CD14-positive monocyte (primary cell): ENCODE data around the gene ARHGAP15. TPM values are rescaled to one million over a fixed set of nuclear protein-coding genes. Genes with fewer than 3 reads are reported as not detected.

Experiments
- DNase-seq, 3 donors: peaks; one replicate each; pipeline ENCODE4 v3.0.0-alpha.2; 2011 to 2022
- H2AFZ ChIP-seq: 2 replicates; pipeline ENCODE4 v1.6.0; 2012; ENCODE audit warnings: mild to moderate bottlenecking, low read depth, low read length, inconsistent platforms; ENCODE audit not compliant: insufficient read depth, poor library complexity, severe bottlenecking
- H3K27ac ChIP-seq, 2 donors: 1 replicate in 1 of 2; 2 replicates in 1 of 2; pipeline ENCODE4 v1.5.1; 2012 to 2013; ENCODE audit warnings: low read length in 2 of 2, control low read depth in 1 of 2, inconsistent platforms in 1 of 2, low read depth in 1 of 2, mild to moderate bottlenecking in 1 of 2
- H3K27me3 ChIP-seq, 2 donors: one replicate each; pipeline versions ENCODE4 v1.6.0 to v1.6.1; 2011 to 2013; ENCODE audit warnings: low read length in 2 of 2; ENCODE audit not compliant: control insufficient read depth in 2 of 2, insufficient read depth in 2 of 2
- H3K36me3 ChIP-seq, 2 donors: replicated peaks in 1 of 2; 1 replicate in 1 of 2; 2 replicates in 1 of 2; pipeline versions ENCODE4 v1.5.1 to v1.6.1; 2012 to 2013; ENCODE audit warnings: low read length in 2 of 2, control low read depth in 1 of 2, inconsistent platforms in 1 of 2, mild to moderate bottlenecking in 1 of 2; ENCODE audit not compliant: insufficient read depth in 2 of 2, control insufficient read depth in 1 of 2
- H3K4me1 ChIP-seq, 2 donors: 1 replicate in 1 of 2; 2 replicates in 1 of 2; pipeline versions ENCODE4 v1.5.1 to v1.6.1; 2012 to 2013; ENCODE audit warnings: low read length in 2 of 2, control low read depth in 1 of 2, inconsistent platforms in 1 of 2, mild to moderate bottlenecking in 1 of 2, moderate library complexity in 1 of 2; ENCODE audit not compliant: insufficient read depth in 2 of 2, control insufficient read depth in 1 of 2
- H3K4me2 ChIP-seq: replicated peaks from 2 replicates; pipeline ENCODE3; 2012; ENCODE audit warnings: low read length, moderate library complexity, mild to moderate bottlenecking; ENCODE audit not compliant: poor library complexity, severe bottlenecking; ENCODE audit errors: extremely low read depth
- H3K4me3 ChIP-seq, 3 experiments: fragments of 200-600 bp in 1 of 3; sonication (generic) in 1 of 3; replicated peaks in 1 of 3; 1 replicate in 2 of 3; 2 replicates in 1 of 3; pipeline ENCODE4 v1.5.1; 2011 to 2013; ENCODE audit warnings: low read length in 3 of 3, mild to moderate bottlenecking in 3 of 3, control low read depth in 2 of 3, low read depth in 2 of 3, inconsistent platforms in 1 of 3, moderate library complexity in 1 of 3
- H3K79me2 ChIP-seq: 2 replicates; pipeline ENCODE4 v1.6.0; 2012; ENCODE audit warnings: mild to moderate bottlenecking, control low read depth, inconsistent platforms, low read length, moderate library complexity; ENCODE audit not compliant: insufficient read depth
- H3K9ac ChIP-seq: 2 replicates; pipeline ENCODE4 v1.6.0; 2017; ENCODE audit warnings: low read length, mild to moderate bottlenecking; ENCODE audit not compliant: insufficient read depth, poor library complexity, severe bottlenecking
- H3K9me3 ChIP-seq, 2 donors: replicated peaks in 1 of 2; 1 replicate in 1 of 2; 2 replicates in 1 of 2; pipeline versions ENCODE4 v1.5.1 to v1.6.1; 2012 to 2013; ENCODE audit warnings: low read length in 2 of 2, control low read depth in 1 of 2; ENCODE audit not compliant: control insufficient read depth in 1 of 2, insufficient read depth in 1 of 2
- H4K20me1 ChIP-seq: 2 replicates; pipeline ENCODE4 v1.6.0; 2012; ENCODE audit warnings: mild to moderate bottlenecking, low read length, control low read depth, moderate library complexity; ENCODE audit not compliant: insufficient read depth
- H3K27ac Mint-ChIP-seq, 7 donors: one replicate each; pipeline ENCODE4 v1.8.0; 2020; ENCODE audit warnings: mild to moderate bottlenecking in 7 of 7, mixed read lengths in 7 of 7, moderate library complexity in 6 of 7, inconsistent platforms in 2 of 7
- H3K27me3 Mint-ChIP-seq, 3 donors: one replicate each; pipeline ENCODE4 v1.8.0; 2021 to 2022; ENCODE audit warnings: low read depth in 3 of 3, mild to moderate bottlenecking in 3 of 3, mixed read lengths in 3 of 3, moderate library complexity in 3 of 3, inconsistent platforms in 1 of 3
- H3K36me3 Mint-ChIP-seq, 2 donors: one replicate each; pipeline ENCODE4 v1.8.0; 2020; ENCODE audit warnings: mixed read lengths in 2 of 2, inconsistent platforms in 1 of 2, mild to moderate bottlenecking in 1 of 2
- H3K4me1 Mint-ChIP-seq: one replicate; pipeline ENCODE4 v1.8.0; 2020; ENCODE audit warnings: mild to moderate bottlenecking, mixed read lengths
- H3K4me3 Mint-ChIP-seq, 2 donors: one replicate each; pipeline ENCODE4 v1.8.0; 2020; ENCODE audit warnings: mild to moderate bottlenecking in 2 of 2, mixed read lengths in 2 of 2, moderate library complexity in 1 of 2
- H3K9me3 Mint-ChIP-seq, 7 donors: one replicate each; pipeline ENCODE4 v1.8.0; 2020 to 2022; ENCODE audit warnings: mixed read lengths in 7 of 7, mild to moderate bottlenecking in 6 of 7, moderate library complexity in 6 of 7, inconsistent platforms in 2 of 7
- WGBS: methylation state at CpG from one replicate; pipeline ENCODE4 v1.1.5; 2013; ENCODE audit warnings: missing lambda C conversion rate; ENCODE audit not compliant: insufficient coverage; 5-methylcytosine and 5-hydroxymethylcytosine counted together
- intact Hi-C, 2 donors: fragments of 100-400 bp; cut with micrococcal nuclease; formaldehyde crosslinking; loops; one replicate each; pipeline versions ENCODE4 v1.15.0 to v1.15.1; 2023
- polyA plus RNA-seq, 3 donors: library from polyadenylated mRNA; depleted of rRNA in 1 of 3; unstranded in 2 of 3; stranded (reverse) in 1 of 3; fragments of 300-500 nt in 2 of 3; fragments of >200 nt in 1 of 3; fragmentation: Illumina TruSeq in 2 of 3; gene quantifications; 1 replicate in 2 of 3; 2 replicates in 1 of 3; pipeline ENCODE4 v1.2.3, GENCODE V29; 2012 to 2021
- TF ChIP-seq, protein P1 (sequence below): fragments of 200-600 bp; IDR thresholded peaks from one replicate; pipeline ENCODE4 v1.8.0; 2022; ENCODE audit warnings: antibody characterized with exemption, mild to moderate bottlenecking

ARHGAP15 gene
- polyA plus RNA-seq, 3 donors: 35.4 to 50.9 (median 50.7) TPM

DNA sequence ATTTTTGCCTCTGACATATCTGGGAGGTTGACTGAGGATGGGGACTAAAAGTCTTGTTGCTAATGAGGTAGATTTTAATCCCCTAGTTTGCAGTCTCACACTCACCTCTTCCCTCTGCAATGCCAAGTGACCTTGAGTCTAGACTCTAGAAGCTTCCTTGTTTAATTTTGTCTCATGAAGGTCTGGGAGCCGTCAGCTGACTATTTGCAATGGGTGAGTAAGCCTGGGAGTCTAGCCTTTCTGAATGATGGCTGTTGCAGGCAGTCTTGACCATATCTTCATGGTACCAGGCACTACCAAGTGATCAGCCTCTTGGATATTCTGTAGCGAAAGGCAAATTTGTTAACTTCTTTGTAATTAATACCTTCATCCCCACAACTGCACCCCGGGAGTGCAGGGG lies 61.2 kb downstream of the ARHGAP15 start:
- TF ChIP-seq, protein P1, sequence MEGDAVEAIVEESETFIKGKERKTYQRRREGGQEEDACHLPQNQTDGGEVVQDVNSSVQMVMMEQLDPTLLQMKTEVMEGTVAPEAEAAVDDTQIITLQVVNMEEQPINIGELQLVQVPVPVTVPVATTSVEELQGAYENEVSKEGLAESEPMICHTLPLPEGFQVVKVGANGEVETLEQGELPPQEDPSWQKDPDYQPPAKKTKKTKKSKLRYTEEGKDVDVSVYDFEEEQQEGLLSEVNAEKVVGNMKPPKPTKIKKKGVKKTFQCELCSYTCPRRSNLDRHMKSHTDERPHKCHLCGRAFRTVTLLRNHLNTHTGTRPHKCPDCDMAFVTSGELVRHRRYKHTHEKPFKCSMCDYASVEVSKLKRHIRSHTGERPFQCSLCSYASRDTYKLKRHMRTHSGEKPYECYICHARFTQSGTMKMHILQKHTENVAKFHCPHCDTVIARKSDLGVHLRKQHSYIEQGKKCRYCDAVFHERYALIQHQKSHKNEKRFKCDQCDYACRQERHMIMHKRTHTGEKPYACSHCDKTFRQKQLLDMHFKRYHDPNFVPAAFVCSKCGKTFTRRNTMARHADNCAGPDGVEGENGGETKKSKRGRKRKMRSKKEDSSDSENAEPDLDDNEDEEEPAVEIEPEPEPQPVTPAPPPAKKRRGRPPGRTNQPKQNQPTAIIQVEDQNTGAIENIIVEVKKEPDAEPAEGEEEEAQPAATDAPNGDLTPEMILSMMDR: no peak
- Histone ChIP-seq H3K27me3 (no peaks in the 10 kb centered on the region), H3K4me3 (no peak overlapping the region), H4K20me1 (peaks cover 19% of the 10 kb centered on the region), H3K4me2 (no peak overlapping the region), H3K36me3 (peaks cover 16 to 33% of the 10 kb centered on the region in 2 donors), H3K79me2 (peaks cover 58% of the 10 kb centered on the region), H2AFZ (no peak overlapping the region), H3K9me3 (no peaks in the 10 kb centered on the region), H3K27ac (no peak overlapping the region), H3K4me1 (no peaks in the 10 kb centered on the region), H3K9ac (no peak overlapping the region)
- H3K27me3 Mint-ChIP-seq: no peaks in the 10 kb centered on the region
- intact Hi-C loops: no loop called here
- WGBS: 89% methylated on average over 3 of the region's 3 CpGs
- no peaks in the 10 kb centered on the region for H3K9me3 Mint-ChIP-seq
- H3K4me1 Mint-ChIP-seq: peaks cover 7% of the 10 kb centered on the region
- DNase-seq: no peak
- H3K36me3 Mint-ChIP-seq: peaks cover 27 to 30% of the 10 kb centered on the region in 2 donors
- H3K27ac Mint-ChIP-seq: no peak overlapping the region
- no peak overlapping the region for H3K4me3 Mint-ChIP-seq

DNA sequence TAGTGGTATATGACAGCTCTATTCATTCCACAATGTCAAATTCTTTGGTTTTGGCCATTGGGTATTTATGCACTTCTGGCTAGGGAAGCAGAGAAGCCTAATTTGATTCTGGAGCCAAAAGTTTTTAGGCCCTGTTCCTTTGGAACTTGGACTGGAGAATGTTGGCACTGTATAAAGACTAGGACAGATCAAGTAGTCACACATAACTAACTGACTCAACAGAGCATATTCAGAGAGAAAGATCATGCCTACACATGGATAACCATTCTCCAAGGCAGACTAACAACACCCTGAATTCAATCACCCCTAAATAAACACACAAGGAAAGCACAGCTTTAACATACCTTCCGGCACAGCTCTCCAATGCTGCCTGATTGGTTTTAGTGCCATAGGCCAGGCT lies 62.9 kb downstream of the ARHGAP15 start:
- peak overlapping the region in 1 of 2 donors; percentile 18 for H3K27ac ChIP-seq
- no peaks in the 10 kb centered on the region for H3K27me3 Mint-ChIP-seq
- H3K9me3 ChIP-seq: no peaks in the 10 kb centered on the region
- H4K20me1 ChIP-seq: peaks cover 12% of the 10 kb centered on the region
- 89% methylated on average over 1 of the region's 1 CpG for WGBS
- H2AFZ ChIP-seq: no peak overlapping the region
- no peaks in the 10 kb centered on the region for H3K4me1 ChIP-seq
- peaks cover 25 to 30% of the 10 kb centered on the region in 2 donors for H3K36me3 Mint-ChIP-seq
- H3K27me3 ChIP-seq: no peaks in the 10 kb centered on the region
- H3K9ac ChIP-seq: no peak overlapping the region
- H3K4me3 ChIP-seq: no peak overlapping the region
- peak overlapping the region in 2 of 7 donors; percentile 5 to 44 for H3K27ac Mint-ChIP-seq
- H3K79me2 ChIP-seq: peaks cover 58% of the 10 kb centered on the region
- H3K9me3 Mint-ChIP-seq: no peaks in the 10 kb centered on the region
- no peak overlapping the region for H3K4me2 ChIP-seq
- H3K4me3 Mint-ChIP-seq: no peak overlapping the region
- TF ChIP-seq, protein P1: no peak
- H3K36me3 ChIP-seq: peaks cover 16 to 33% of the 10 kb centered on the region in 2 donors
- intact Hi-C loops: no loop called here
- peaks cover 7% of the 10 kb centered on the region for H3K4me1 Mint-ChIP-seq
- DNase-seq: no peak
